Measurements from ENCODE around the gene BORCS6. TPM values are rescaled to one million over a fixed set of nuclear protein-coding genes. Genes with fewer than 3 reads are reported as not detected.

The BORCS6 gene
- total and polyA plus RNA-seq, 2 of the 13 experiments (the other 11 are each of a cell fraction or from before 2014, with no cell fraction given), result 2.0 to 5.1 TPM

GRCh38 chr17:8138672-8139371, 51.2 kb downstream of the BORCS6 start (continued):
- TF ChIP-seq ZNF337 (CRISPR knock-in tag; IDR thresholded peaks at IDR 0.05; ENCODE audit: borderline replicate concordance, low read depth) (no peak), ZBTB40 (IDR thresholded peaks at IDR 0.05) (no peak), ZBTB40 (CRISPR knock-in tag; IDR thresholded peaks at IDR 0.05) (peak; percentile 65; the same call in 1 of the 2 replicates), ZBTB7A (CRISPR knock-in tag; IDR thresholded peaks at IDR 0.05) (no peak), SP140L (CRISPR knock-in tag; IDR thresholded peaks at IDR 0.05; ENCODE audit: borderline replicate concordance) (peak; percentile 41; the same call in 1 of the 2 replicates), CREM (IDR thresholded peaks at IDR 0.05) (peak; percentile 56; the same call in 1 of the 2 replicates), CREM (CRISPR knock-in tag; IDR thresholded peaks at IDR 0.05) (no peak), SCMH1 (CRISPR knock-in tag; IDR thresholded peaks at IDR 0.05; ENCODE audit: borderline replicate concordance) (no peak), ZNF83 (CRISPR knock-in tag; IDR thresholded peaks at IDR 0.05; ENCODE audit: borderline replicate concordance) (0 out of 2 replicates have a peak, but pooled peaks have one; percentile 26), ZNF790 (CRISPR knock-in tag; IDR thresholded peaks at IDR 0.05; ENCODE audit: borderline replicate concordance) (no peak), GZF1 (CRISPR knock-in tag; IDR thresholded peaks at IDR 0.05) (peak; percentile 82; the same call in 1 of the 2 replicates), ZNF20 (CRISPR knock-in tag; IDR thresholded peaks at IDR 0.05) (no peak), ZNF280B (CRISPR knock-in tag; IDR thresholded peaks at IDR 0.05; ENCODE audit: borderline replicate concordance) (peak; percentile 89; the same call in 1 of the 2 replicates), ETV5 (CRISPR knock-in tag; IDR thresholded peaks at IDR 0.05; ENCODE audit: borderline replicate concordance) (no peak; the same call in 1 of the 2 replicates), NFYB (CRISPR knock-in tag; IDR thresholded peaks at IDR 0.05) (peak; percentile 40), PRDM4 (CRISPR knock-in tag; IDR thresholded peaks at IDR 0.05; ENCODE audit: borderline replicate concordance) (no peak)

Data from HepG2 (cell line).